Hindlimb muscle (tissue), 1 donor: ENCODE data around the gene AOX1. TPM values are rescaled to one million over a fixed set of nuclear protein-coding genes. Genes with fewer than 3 reads are reported as not detected.
"Not testable (repeated sequence)": the region's sequence is repeated elsewhere in the genome, so short reads cannot be mapped to it uniquely, and the experiment has no call there.

Source experiments
- DNase-seq: peaks from one replicate; pipeline ENCODE4 v3.0.0-alpha.2; 2013
- polyA plus RNA-seq: library from polyadenylated mRNA; unstranded; fragments of 120-200 nt; gene quantifications from one replicate; pipeline ENCODE4 v1.2.1, GENCODE V29; 2013; ENCODE audit not compliant: insufficient read length

AOX1 gene
- polyA plus RNA-seq, 1 donor = 1.5 TPM

- not testable (repeated sequence) for DNase-seq
These were observed 42.6 kb downstream of the AOX1 start for GRCh38 chr2:200628461-200628860.

DNA sequence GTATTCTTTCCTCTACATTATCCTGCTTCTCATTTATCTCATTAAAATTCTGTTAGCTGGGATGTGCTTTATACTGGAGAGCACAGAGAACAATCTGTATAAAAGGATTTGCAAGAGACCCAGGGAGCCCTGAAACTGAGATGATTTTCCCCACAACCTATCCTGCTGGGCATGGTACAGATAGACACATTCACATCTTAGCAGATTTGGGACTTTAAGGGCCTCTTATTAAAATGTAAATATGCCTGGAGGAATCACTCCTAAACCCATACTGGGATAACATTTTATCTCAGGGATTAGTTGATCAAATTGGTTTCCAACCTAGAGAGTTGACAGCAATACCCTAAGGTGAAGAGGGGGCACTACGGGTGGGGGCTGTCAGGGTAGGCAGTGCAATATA lies 45.5 kb downstream of the AOX1 start:
- DNase-seq = no peak

GRCh38 chr2:200634231-200634964 lies 48.6 kb downstream of the AOX1 start:
- no peak for DNase-seq

DNA sequence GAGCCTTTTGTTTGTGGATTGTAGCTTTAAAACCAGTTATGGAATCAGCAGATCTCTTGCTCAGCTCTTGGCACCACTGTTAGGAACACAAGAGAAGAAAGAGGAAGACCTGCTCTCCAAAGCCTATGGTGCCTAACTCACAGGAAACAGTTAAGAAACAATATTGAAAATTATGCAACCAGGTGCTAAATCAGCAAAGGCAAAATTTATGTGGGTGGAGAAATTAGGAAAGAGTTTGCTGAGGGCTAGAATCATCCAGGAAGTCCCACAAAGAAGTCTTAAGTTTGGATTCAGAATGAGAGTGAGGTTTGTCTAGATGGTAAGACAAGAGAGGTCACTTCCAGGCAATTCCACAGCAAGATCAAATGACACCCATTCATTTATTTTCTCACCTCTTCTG lies 49.4 kb downstream of the AOX1 start:
- no peak for DNase-seq

GRCh38 chr2:200637901-200638300 lies 52.1 kb downstream of the AOX1 start:
- DNase-seq = no peak

GRCh38 chr2:200640176-200640575 lies 54.4 kb downstream of the AOX1 start:
- DNase-seq = no peak

GRCh38 chr2:200640901-200641300 lies 55.1 kb downstream of the AOX1 start:
- no peak for DNase-seq

- DNase-seq = not testable (repeated sequence)
These were observed 62.9 kb downstream of the AOX1 start for GRCh38 chr2:200648518-200649281.

DNA sequence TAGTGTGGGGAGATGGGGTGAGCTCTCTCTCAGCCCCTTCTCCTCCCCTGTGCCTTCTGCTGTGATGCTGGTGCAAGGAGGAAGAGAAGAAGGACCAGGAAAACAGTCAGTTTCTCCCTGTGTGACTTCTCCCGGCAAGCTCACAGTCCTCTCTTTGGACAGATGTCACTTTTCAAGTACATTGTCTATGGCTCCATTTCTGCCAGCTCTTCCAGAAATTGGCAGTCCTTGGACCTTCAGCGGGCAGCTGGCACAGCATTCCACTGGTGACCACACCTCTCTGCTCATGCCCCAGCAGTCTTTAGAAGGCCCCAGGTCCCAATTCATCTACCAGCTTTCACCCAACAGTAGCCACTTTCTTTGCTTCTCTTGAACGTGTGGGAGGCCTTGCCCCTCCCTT lies 63.9 kb downstream of the AOX1 start:
- no peak for DNase-seq

GRCh38 chr2:200650195-200650594 lies 64.4 kb downstream of the AOX1 start:
- no peak for DNase-seq

DNA sequence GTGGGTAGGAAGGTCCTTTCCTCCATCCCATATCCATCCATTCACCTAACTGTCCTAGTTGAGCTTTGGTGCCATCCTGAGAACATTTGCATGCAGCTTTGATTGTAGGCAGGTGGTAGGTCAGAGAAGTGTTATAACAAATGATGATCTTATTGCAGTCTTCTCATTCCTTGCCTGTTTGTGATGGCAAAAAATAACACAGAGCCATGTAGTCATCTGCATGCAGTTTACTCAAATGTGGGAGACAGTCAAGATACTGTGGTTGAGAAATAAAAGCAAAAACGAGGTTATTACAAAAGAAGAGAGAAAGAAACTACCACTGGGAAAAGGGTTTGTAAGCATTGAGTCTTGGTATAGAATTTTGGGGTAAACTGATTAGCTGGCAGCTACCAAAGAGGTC lies 66.3 kb downstream of the AOX1 start:
- DNase-seq = no peak

GRCh38 chr2:200653021-200653420 lies 67.2 kb downstream of the AOX1 start:
- no peak for DNase-seq

DNA sequence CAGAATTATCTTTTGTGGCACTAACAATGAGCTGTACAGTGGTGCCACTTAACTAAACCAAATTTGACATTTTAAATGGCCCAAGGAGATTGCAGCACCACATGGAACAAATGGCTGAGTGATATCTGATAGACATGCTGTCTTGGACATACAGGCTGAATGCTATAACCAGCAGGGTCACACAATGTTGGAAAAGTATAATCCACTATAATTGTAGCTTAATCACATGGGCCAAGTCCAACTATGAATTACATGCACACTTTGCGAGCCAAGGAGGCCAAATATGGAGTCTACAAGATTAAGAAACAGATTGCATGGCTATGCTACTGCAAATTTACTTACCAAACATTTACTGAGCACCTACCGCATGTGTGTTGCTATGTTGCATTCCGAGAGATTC lies 69.0 kb downstream of the AOX1 start:
- no peak for DNase-seq

- DNase-seq = no peak
These were observed 70.2 kb downstream of the AOX1 start for GRCh38 chr2:200655918-200656580.

- DNase-seq = no peak
These were observed 72.6 kb downstream of the AOX1 start for GRCh38 chr2:200658278-200658864.

DNA sequence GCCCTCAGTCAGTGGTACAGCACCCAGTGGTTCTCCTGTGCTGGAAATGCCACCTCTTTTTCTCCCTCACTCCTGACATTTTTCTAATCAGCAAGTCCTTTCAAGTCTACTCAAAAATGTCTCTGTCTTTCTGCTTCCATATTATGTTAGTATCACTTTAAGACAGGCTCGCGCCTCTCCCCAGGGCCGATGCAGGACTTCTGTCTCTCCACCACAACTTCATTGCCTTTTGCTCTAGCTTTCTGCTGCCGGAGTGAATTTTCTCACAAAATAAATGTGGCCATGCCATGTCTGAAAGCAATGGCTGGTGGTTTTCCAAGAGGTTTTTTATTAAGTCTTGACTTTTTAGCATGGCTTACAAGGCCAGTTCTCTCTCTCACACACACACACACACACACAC lies 73.6 kb downstream of the AOX1 start:
- DNase-seq = no peak

DNA sequence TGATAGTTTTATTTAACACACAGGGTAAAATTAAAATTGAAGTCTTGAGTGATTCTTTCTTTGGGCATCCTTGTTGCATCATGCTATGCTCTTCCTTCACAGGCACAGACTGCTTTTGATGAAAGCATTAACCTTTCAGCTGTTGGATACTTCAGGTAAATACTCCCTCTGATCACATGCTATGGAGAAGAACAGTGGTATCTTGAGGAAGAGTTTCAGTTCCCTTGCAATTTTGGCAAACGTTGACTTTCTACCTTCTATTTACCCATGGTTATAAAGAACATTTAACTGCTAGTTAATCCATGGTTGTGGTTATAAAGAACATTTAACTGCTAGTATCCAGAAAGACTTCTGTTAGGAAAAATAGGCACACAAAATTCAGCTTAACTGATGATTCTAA lies 75.7 kb downstream of the AOX1 start:
- DNase-seq = no peak

- DNase-seq = no peak
These were observed 76.9 kb downstream of the AOX1 start for GRCh38 chr2:200662727-200663126.

DNA sequence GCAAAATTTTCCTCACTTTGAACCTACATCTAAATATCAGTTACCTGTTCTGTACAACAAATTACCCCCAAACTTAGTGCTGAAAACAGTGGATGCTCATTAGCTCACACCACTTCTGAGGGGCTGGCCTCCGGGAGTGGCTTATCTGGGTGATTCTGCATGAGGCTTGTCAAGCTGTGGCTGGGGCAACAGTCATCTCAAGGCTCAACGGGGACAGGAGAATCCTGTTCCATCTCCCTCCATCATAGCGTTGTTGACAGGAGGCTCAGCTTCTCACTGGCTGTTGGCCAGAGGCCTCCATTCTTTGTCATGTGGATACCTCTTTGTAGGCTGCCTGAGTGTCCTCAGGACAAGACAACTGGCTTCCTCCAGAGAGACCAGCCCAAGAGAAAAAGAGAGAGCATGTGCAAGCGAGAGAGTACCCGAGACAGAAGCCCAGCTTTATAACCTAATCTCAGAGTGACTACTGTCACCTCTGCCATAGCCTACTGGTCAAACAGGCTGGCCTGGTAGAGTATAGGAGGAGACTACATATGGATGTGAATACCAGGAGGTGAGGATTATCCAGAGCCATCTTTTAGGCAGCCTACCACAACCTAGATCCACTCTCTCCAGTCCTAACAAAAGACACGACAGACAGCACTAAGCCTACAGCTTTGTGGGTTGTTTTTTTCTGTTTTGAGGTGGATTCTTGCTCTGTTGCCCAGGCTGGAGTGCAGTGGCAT lies 79.1 kb downstream of the AOX1 start:
- DNase-seq = no peak

- DNase-seq = no peak
These were observed 80.0 kb downstream of the AOX1 start for GRCh38 chr2:200665626-200666453.

DNA sequence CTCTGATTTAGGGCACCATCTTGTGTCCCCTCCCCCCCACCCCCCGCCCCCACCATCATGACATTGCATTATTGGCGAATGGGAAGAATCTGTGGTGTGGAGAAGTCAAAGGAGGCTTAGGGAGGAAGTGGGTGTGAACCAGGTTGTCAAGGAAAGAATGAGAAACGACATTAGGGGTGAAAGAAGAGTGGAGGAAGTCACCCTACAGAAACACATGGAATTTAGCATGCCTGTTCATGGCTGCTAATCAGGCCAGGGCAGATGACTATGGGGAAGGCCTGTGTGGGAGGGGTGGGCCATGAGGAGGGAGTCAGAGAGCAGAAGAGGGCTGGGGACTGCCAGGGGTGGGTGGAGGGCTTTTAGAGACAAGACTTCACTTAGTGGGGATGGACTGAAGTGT lies 81.6 kb downstream of the AOX1 start:
- no peak for DNase-seq

DNA sequence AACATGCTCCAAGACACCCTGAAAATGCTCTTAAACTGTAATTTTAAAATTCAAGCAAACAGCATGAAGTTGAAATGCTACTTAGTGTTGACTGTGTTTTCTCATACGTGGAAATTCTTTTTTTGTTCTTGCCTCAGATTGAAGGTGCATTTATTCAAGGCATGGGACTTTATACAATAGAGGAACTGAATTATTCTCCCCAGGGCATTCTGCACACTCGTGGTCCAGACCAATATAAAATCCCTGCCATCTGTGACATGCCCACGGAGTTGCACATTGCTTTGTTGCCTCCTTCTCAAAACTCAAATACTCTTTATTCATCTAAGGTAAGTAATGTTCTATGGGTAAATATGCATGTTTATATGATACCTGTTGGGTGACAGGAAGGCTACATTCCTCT lies 82.7 kb downstream of the AOX1 start:
- no peak for DNase-seq
